MCF 10A (cell line): Measurements from ENCODE around the gene KRT28. TPM values are rescaled to one million over a fixed set of nuclear protein-coding genes. Genes with fewer than 3 reads are reported as not detected.

ENCODE experiments used
- BruUV-seq: library from RNA; stranded (reverse); fragments of 400-500 nt; replicated peaks from 2 replicates; lab custom pipeline; 2021; lab: Mats Ljungman, UMichigan
- CTCF ChIA-PET: fragments of 300-600 bp; sonication (Branson Sonifier 250); formaldehyde crosslinking; extraction: SDS; loops from one replicate; lab custom pipeline; 2021; ENCODE audit warnings: antibody characterized with exemption, inconsistent platforms; lab: Yijun Ruan, JAX
- POLR2A ChIA-PET: fragments of 300-600, 350-650 bp; sonication (Branson Sonifier 250); formaldehyde crosslinking; extraction: SDS; loops from one replicate; lab custom pipeline; 2020; ENCODE audit warnings: antibody characterized with exemption, inconsistent platforms; lab: Yijun Ruan, JAX
- DNase-seq: peaks from one replicate; pipeline ENCODE4 v3.0.0-alpha.2; 2018; ENCODE audit not compliant: unreplicated experiment
- H3K27ac Mint-ChIP-seq: one replicate; pipeline ENCODE4 v1.8.0; 2022; ENCODE audit warnings: mild to moderate bottlenecking, low read depth, mixed read lengths; ENCODE audit not compliant: unreplicated experiment
- H3K27me3 Mint-ChIP-seq: one replicate; pipeline ENCODE4 v1.8.0; 2022; ENCODE audit warnings: mixed read lengths; ENCODE audit not compliant: insufficient read depth, unreplicated experiment
- H3K36me3 Mint-ChIP-seq: one replicate; pipeline ENCODE4 v1.8.0; 2022; ENCODE audit warnings: mild to moderate bottlenecking, moderate library complexity, mixed read lengths; ENCODE audit not compliant: insufficient read depth, unreplicated experiment
- H3K4me1 Mint-ChIP-seq: one replicate; pipeline ENCODE4 v1.8.0; 2022; ENCODE audit warnings: mixed read lengths; ENCODE audit not compliant: insufficient read depth, unreplicated experiment
- H3K4me3 Mint-ChIP-seq: one replicate; pipeline ENCODE4 v1.8.0; 2022; ENCODE audit warnings: mild to moderate bottlenecking, moderate library complexity, mixed read lengths; ENCODE audit not compliant: unreplicated experiment
- H3K9me3 Mint-ChIP-seq: one replicate; pipeline ENCODE4 v1.8.0; 2022; ENCODE audit warnings: mixed read lengths; ENCODE audit not compliant: unreplicated experiment
- CTCF ChIP-seq: fragments of 200-600 bp; IDR thresholded peaks from one replicate; pipeline ENCODE4 v1.8.0; 2022; ENCODE audit warnings: antibody characterized with exemption, mild to moderate bottlenecking; ENCODE audit not compliant: unreplicated experiment
- intact Hi-C: fragments of 100-400 bp; cut with micrococcal nuclease; formaldehyde crosslinking; loops from 2 replicates; pipeline ENCODE4 v1.14.1; 2022
- total RNA-seq: library from RNA; stranded (reverse); gene quantifications from 2 replicates; pipeline ENCODE4 v1.2.3, GENCODE V29; 2022

KRT28 gene
- total RNA-seq, 1 experiment from 2014 or later, result not detected

- H3K4me3 Mint-ChIP-seq, result no peak overlapping the region
- no peak for TF ChIP-seq CTCF
- DNase-seq, result no peak
- intact Hi-C loops, result no loop called here
- no peaks in the 10 kb centered on the region for H3K4me1 Mint-ChIP-seq
- peaks cover 5% of the 10 kb centered on the region for H3K36me3 Mint-ChIP-seq
- H3K27me3 Mint-ChIP-seq, result peaks cover 15% of the 10 kb centered on the region
- ChIA-PET POLR2A (interaction anchor here (0.7 kb wide), 1 partner anchor 150 kb away, joined by 3 read pairs; no protein-coding TSS in a partner anchor), CTCF (interaction anchor here (1.0 kb wide), 1 partner anchor 28 kb away, joined by 4 read pairs; no protein-coding TSS in a partner anchor)
- BruUV-seq, result no TSS peak
- H3K9me3 Mint-ChIP-seq, result peaks cover 31% of the 10 kb centered on the region
- no peak overlapping the region for H3K27ac Mint-ChIP-seq
Observed at GRCh38 chr17:40763752-40764151, 36.0 kb downstream of the KRT28 start.

DNA sequence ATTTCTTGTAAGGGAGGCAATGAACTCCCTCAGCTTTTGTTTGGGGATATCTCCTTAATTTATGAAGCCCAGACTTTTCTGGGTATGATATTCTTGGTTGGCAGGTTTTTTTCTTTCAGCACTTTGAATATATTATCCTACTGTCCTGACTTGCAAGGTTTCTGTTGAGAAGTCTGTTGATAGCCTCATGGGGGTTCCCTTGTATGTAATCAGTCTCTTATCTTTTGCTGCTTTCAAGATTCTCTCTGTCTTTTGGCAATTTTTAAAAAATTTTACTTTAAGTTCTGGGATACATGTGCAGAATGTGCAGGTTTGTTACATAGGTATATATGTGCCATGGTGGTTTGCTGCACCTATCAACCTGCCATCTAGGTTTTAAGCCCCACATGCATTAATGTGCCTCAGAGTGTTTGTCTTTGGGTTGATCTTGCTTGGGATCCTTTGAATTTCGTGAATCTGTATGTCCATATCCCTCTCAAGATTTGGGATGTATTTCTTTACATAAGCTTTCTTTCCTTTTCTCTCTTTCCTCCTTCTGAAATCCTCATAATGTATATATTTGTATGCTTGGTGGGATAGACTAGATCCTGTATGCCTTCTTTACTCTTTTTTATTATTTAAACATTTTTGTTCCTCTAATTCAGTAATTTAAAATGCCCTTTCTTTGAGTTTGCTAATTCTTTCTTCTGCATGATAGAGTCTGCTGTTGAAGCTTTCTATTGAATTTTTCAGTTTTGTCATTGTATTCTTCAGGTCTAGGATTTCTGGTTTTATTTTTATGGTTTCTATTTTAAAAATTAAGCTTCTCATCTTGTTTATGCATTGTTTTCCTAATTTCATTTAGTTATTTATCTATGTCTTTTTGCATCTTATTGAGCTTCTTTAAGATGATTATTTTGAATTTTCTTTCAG, 39.4 kb downstream of the KRT28 start:
- intact Hi-C loops, result no loop called here
- H3K4me3 Mint-ChIP-seq, result no peak overlapping the region
- ChIA-PET CTCF (interaction anchor here (0.6 to 0.7 kb wide), 2 partner anchors 103 to 109 kb away, joined by 3 read pairs; no protein-coding TSS in a partner anchor), POLR2A (interaction anchor here (0.7 kb wide), 1 partner anchor 761 kb away, joined by 6 read pairs; no protein-coding TSS in a partner anchor)
- no peak for DNase-seq
- H3K36me3 Mint-ChIP-seq, result peaks cover 5% of the 10 kb centered on the region
- no peaks in the 10 kb centered on the region for H3K4me1 Mint-ChIP-seq
- H3K27ac Mint-ChIP-seq, result no peak overlapping the region
- peaks cover 35% of the 10 kb centered on the region for H3K27me3 Mint-ChIP-seq
- H3K9me3 Mint-ChIP-seq, result peaks cover 39% of the 10 kb centered on the region
- TF ChIP-seq CTCF, result no peak
- BruUV-seq, result no TSS peak

- H3K4me1 Mint-ChIP-seq, result no peaks in the 10 kb centered on the region
- no peak for TF ChIP-seq CTCF
- ChIA-PET CTCF (no interaction called here), POLR2A (no interaction called here)
- peaks cover 67% of the 10 kb centered on the region for H3K27me3 Mint-ChIP-seq
- intact Hi-C loops, result no loop called here
- no peak within 1 kb of the TSS for H3K27ac Mint-ChIP-seq
- no peaks in the 10 kb centered on the region for H3K36me3 Mint-ChIP-seq
- no peak for DNase-seq
- H3K9me3 Mint-ChIP-seq, result peaks cover 19% of the 10 kb centered on the region
- H3K4me3 Mint-ChIP-seq, result no peak within 1 kb of the TSS
- BruUV-seq, result no TSS peak
Observed at GRCh38 chr17:40755231-40755630, 44.5 kb downstream of the KRT28 start, which contains the start of gene KRT25. Gene KRT25 (minus strand): TSS chr17:40755331. CDS start chr17:40755271, 60 bp downstream.

- no peak for TF ChIP-seq CTCF
- Mint-ChIP-seq H3K4me1 (no peaks in the 10 kb centered on the region), H3K9me3 (peaks cover 8% of the 10 kb centered on the region), H3K27me3 (peaks cover 67% of the 10 kb centered on the region), H3K27ac (no peak overlapping the region), H3K4me3 (no peak overlapping the region), H3K36me3 (no peaks in the 10 kb centered on the region)
- DNase-seq, result no peak
- POLR2A ChIA-PET, result interaction anchor here (1.0 to 1.6 kb wide), 2 partner anchors 8 to 257 kb away, joined by 4 to 6 read pairs; no protein-coding TSS in a partner anchor
- BruUV-seq, result no TSS peak
- CTCF ChIA-PET, result interaction anchor here (0.7 kb wide), 1 partner anchor 10 kb away, joined by 3 read pairs; no protein-coding TSS in a partner anchor
- intact Hi-C loops, result no loop called here
Observed at GRCh38 chr17:40753804-40754203, 46.0 kb downstream of the KRT28 start.
